Mucosa of rectum (tissue), 2 donors: ENCODE results near the gene CCL4L2.
"Not testable (repeated sequence)": the region's sequence is repeated elsewhere in the genome, so short reads cannot be mapped to it uniquely, and the experiment has no call there.

Source experiments
- H3K27ac ChIP-seq, 2 donors: one replicate each; pipeline ENCODE4 v1.7.0; 2013; ENCODE audit warnings: inconsistent platforms in 2 of 2, low read depth in 2 of 2, low read length in 2 of 2
- H3K27me3 ChIP-seq, 2 donors: one replicate each; pipeline ENCODE4 v1.7.0; 2013; ENCODE audit warnings: low read length in 2 of 2; ENCODE audit not compliant: control insufficient read depth in 2 of 2, insufficient read depth in 2 of 2
- H3K36me3 ChIP-seq, 2 donors: one replicate each; pipeline ENCODE4 v1.7.0; 2013; ENCODE audit warnings: low read length in 2 of 2; ENCODE audit not compliant: control insufficient read depth in 2 of 2, insufficient read depth in 2 of 2
- H3K4me1 ChIP-seq, 2 donors: one replicate each; pipeline ENCODE4 v1.7.0; 2013; ENCODE audit warnings: low read length in 2 of 2, mild to moderate bottlenecking in 1 of 2; ENCODE audit not compliant: control insufficient read depth in 2 of 2, insufficient read depth in 2 of 2
- H3K4me3 ChIP-seq, 2 donors: one replicate each; pipeline ENCODE4 v1.7.0; 2013; ENCODE audit warnings: low read length in 2 of 2
- H3K9ac ChIP-seq, 2 donors: one replicate each; pipeline ENCODE4 v1.7.0; 2013; ENCODE audit warnings: low read length in 2 of 2, low read depth in 1 of 2, mild to moderate bottlenecking in 1 of 2
- H3K9me3 ChIP-seq, 2 donors: one replicate each; pipeline ENCODE4 v1.7.0; 2013; ENCODE audit warnings: low read length in 2 of 2; ENCODE audit not compliant: control insufficient read depth in 2 of 2
- donor health status: healthy.
- donor health status: Normal muscosa, but diverticular disease.

Gene CCL4L2

GRCh38 chr17:36210439-36211211 is at the start of gene CCL4L2:
CCL4L2 (plus strand) TSS chr17:36211063.
- H3K9ac ChIP-seq, H3K9me3 ChIP-seq, H3K27me3 ChIP-seq, H3K4me3 ChIP-seq, H3K36me3 ChIP-seq, H3K4me1 ChIP-seq: not testable (repeated sequence)
- H3K27ac ChIP-seq, result peak within 1 kb of the TSS in 1 of 2 donors; percentile 9

- H3K27ac ChIP-seq, H3K27me3 ChIP-seq, H3K4me3 ChIP-seq, H3K4me1 ChIP-seq, H3K9me3 ChIP-seq, H3K36me3 ChIP-seq, H3K9ac ChIP-seq: not testable (repeated sequence)
These were observed 42.0 kb upstream of the CCL4L2 start for GRCh38 chr17:36168836-36169235.

- H3K4me3 ChIP-seq, H3K4me1 ChIP-seq, H3K36me3 ChIP-seq, H3K27me3 ChIP-seq, H3K9ac ChIP-seq, H3K27ac ChIP-seq, H3K9me3 ChIP-seq: not testable (repeated sequence)
These were observed 34.3 kb upstream of the CCL4L2 start, which contains the start of gene TBC1D3B for GRCh38 chr17:36176536-36176935. TBC1D3B (minus strand) TSS chr17:36176636; CDS start chr17:36175050, 1,586 bp downstream.

- H3K4me1 ChIP-seq, result not testable (repeated sequence)
These were observed 29.3 kb upstream of the CCL4L2 start for GRCh38 chr17:36181446-36182175.

DNA sequence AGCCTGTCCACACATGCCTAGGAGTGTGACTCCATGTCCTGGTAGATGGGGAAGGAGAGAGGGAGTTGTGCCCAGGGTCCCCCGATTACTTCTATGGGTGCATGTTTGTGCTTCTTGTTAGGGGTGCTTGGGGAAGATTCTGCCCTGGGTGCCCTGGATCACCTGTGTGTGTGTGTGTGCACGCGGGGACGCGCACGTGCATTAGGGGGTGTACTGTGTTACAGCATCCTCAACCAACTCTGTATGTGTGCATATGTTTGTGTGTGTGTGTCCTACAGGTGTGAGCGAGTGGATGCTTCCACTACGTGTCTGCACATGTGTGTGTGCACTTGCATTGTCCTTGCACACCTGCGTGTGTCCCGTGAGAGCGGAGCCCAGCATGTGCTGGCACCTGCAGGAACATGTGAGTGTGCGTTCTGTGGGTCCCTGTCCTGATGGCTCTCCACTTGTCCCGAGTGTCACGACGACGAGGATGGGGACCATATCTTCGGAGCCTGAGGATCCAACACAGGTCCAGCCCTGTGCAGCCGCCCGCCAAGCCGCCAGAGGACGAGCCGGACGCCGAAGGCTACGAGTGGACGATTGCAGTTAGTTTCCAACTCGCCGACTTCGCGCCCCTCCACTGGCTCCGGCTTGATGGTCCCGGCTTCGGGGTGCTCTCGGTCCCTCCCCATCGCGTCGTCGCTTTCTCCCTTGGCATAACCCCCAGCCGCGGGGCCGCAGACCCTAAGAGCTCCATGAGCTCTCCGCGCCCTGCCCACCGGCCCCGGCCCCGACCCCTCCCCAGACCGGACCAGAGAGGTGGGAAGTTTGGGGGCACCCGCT is 28.5 kb upstream of the CCL4L2 start:
- Histone ChIP-seq H3K4me3 (peak overlapping the region; percentile 57 to 62), H3K9ac (peak overlapping the region; percentile 17 to 70), H3K27ac (peak overlapping the region in 1 of 2 donors; percentile 38), H3K9me3 (no peaks in the 10 kb centered on the region), H3K27me3 (peaks cover 0 to 5% of the 10 kb centered on the region in 2 donors), H3K4me1 (peaks cover 3 to 6% of the 10 kb centered on the region in 2 donors), H3K36me3 (no peaks in the 10 kb centered on the region)

More at GRCh38 chr17:36181446-36182175, 29.3 kb upstream of the CCL4L2 start:
- not testable (repeated sequence) for H3K9me3 ChIP-seq, H3K27me3 ChIP-seq, H3K36me3 ChIP-seq, H3K4me3 ChIP-seq, H3K9ac ChIP-seq, H3K27ac ChIP-seq

DNA sequence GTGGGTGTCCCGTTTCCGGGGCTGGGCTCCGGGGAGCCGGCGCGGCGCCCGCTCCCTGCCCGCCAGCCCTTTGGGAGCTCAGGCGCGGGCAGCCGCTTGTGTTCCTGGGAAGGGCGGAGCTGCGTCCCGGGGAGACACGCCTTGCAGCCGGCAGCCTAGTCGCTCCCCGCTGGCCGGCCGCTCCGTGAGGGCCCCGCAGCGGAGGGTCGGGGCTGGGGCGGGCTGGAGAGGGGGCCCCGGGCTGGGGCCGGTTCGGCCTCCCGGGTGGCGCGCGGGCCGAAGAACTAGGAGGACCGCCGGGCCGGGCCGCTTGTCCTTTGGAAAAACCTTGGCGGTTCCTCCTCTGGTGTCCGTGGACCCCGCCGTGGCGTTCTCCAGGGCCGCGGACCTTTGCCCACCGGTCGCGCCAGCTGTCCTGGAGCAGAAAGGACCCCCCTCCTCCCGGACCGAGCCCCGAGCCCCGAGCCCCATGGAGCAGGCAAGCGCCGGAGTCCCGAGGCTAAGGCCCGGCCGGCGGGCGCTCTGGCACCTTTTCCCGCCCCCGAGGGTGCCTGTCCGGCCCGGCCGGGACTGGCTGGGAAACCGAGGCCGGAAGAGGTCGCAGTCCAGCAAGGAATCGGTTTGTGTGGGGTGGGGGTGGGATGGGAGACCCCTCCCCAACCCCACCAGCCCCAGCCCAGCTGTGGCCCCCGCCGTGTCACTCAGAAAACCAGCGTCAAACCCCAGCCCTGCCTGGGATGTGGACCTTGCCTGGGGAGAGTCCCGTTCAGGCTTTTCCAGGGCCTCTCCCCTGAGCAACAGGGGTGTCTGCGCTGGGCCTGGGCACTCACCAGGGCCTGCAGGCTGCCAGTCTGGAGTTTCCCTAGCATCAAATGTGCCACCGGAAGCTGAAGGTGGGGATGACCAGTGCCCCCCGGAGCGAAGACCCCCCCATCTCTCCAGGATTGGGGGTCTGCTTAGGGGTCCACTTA is 27.6 kb upstream of the CCL4L2 start:
- Histone ChIP-seq H3K4me3 (peak overlapping the region; percentile 57 to 62), H3K9ac (peak overlapping the region; percentile 41 to 70), H3K9me3 (no peaks in the 10 kb centered on the region), H3K36me3 (no peaks in the 10 kb centered on the region), H3K4me1 (peaks cover 3 to 6% of the 10 kb centered on the region in 2 donors), H3K27me3 (peaks cover 0 to 5% of the 10 kb centered on the region in 2 donors), H3K27ac (peak overlapping the region; percentile 37 to 38)

DNA sequence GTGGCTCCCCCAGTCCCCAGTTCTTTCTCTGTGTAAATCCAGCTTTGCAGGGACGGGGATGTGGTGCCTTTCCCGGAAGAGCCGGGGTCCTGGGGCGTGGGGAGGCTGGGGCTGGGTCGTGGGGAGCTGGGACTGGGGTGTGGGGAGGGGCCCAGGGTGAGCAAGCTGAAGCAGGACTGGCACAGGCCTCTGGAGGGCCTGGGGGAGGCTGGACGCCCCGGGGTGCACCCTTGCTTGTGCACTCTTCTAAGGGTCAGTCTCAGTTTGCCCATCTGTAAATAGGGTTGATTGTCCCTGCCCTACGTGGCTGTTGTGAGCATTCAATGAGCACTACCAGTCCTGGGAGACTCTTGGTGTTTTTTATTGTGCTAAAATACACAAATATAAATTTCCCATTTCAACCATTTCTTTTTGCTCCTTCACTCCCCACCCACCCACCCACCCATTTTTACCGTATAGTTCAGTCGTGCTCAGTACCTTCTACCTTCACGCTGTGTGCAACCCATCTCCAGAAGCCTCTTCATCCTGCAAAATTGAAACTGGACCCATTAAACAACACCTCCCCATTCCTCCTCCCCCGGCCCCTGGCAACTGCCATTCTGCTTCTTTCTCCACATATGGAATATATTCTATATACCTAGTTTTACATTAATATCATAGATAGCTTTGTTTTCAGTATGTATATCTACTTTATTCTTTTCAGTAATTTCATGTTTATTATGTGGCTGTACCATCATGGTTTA is 26.7 kb upstream of the CCL4L2 start:
- Histone ChIP-seq H3K27ac (peak overlapping the region; percentile 37 to 38), H3K4me1 (peaks cover 3 to 6% of the 10 kb centered on the region in 2 donors), H3K4me3 (peak overlapping the region; percentile 57 to 62), H3K9ac (peak overlapping the region; percentile 41 to 70), H3K27me3 (peaks cover 0 to 5% of the 10 kb centered on the region in 2 donors), H3K36me3 (no peaks in the 10 kb centered on the region), H3K9me3 (no peaks in the 10 kb centered on the region)

- H3K9me3 ChIP-seq, result no peaks in the 10 kb centered on the region
- H3K27ac ChIP-seq, result no peak overlapping the region
- H3K4me1 ChIP-seq, result peaks cover 3 to 6% of the 10 kb centered on the region in 2 donors
- no peak overlapping the region for H3K4me3 ChIP-seq
- no peak overlapping the region for H3K9ac ChIP-seq
- peaks cover 0 to 5% of the 10 kb centered on the region in 2 donors for H3K27me3 ChIP-seq
- H3K36me3 ChIP-seq, result no peaks in the 10 kb centered on the region
These were observed 25.4 kb upstream of the CCL4L2 start for GRCh38 chr17:36185416-36185815.
